Fibroblast of pulmonary artery (primary cell): Measurements from ENCODE around the gene AATK.

Experiments used
- DNase-seq: peaks from one replicate; pipeline ENCODE4 v3.0.0-alpha.2; 2010; ENCODE audit warnings: low read depth
- H3K4me3 ChIP-seq: replicated peaks from 2 replicates; pipeline ENCODE4 v1.5.1; 2011; ENCODE audit warnings: low read depth, mild to moderate bottlenecking, control low read depth, low read length, moderate library complexity
- TF ChIP-seq, protein P1 (sequence below): IDR thresholded peaks from 2 replicates; pipeline ENCODE4 v1.5.1; 2011; ENCODE audit warnings: mild to moderate bottlenecking, control low read depth, low read length, inconsistent platforms; ENCODE audit errors: missing control alignments

AATK gene

GRCh38 chr17:81193051-81193410, 27.0 kb upstream of the AATK start:
- TF ChIP-seq, protein P1, sequence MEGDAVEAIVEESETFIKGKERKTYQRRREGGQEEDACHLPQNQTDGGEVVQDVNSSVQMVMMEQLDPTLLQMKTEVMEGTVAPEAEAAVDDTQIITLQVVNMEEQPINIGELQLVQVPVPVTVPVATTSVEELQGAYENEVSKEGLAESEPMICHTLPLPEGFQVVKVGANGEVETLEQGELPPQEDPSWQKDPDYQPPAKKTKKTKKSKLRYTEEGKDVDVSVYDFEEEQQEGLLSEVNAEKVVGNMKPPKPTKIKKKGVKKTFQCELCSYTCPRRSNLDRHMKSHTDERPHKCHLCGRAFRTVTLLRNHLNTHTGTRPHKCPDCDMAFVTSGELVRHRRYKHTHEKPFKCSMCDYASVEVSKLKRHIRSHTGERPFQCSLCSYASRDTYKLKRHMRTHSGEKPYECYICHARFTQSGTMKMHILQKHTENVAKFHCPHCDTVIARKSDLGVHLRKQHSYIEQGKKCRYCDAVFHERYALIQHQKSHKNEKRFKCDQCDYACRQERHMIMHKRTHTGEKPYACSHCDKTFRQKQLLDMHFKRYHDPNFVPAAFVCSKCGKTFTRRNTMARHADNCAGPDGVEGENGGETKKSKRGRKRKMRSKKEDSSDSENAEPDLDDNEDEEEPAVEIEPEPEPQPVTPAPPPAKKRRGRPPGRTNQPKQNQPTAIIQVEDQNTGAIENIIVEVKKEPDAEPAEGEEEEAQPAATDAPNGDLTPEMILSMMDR = no peak
- H3K4me3 ChIP-seq = no peak overlapping the region
- no peak for DNase-seq

DNA sequence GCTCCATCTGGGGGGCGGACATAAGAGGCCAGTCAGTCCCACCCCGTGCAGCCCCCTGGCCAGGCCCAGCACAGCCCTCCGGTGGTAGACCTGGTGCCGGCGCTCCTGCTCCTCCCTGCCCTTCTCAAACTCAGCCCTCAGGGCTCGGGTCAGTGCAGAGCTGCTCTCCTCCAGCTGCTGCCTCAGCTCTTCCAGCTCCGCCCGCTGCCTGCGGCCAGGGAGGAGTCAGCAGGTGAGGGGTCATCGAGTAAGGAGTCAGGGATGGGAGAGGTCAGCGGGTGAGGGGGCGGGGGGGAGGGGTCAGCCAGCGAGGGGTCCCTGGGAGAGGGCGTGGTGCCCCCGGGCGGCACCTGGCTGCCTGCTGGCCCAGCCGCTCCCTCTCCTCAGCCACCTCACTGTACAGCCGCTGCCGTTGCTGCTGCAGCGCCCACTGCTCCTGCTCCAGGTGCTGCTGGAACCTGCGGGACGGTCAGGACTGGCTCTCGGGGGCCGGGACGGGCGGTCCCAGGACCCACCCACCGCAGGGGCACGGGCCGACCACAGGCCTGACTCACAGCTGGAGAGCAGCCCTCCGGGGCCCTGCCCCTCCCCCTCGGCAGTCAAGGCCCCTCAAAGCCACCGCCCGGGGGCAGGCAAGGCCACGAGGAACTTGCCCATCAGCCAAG, 26.5 kb upstream of the AATK start:
- no peak for DNase-seq
- H3K4me3 ChIP-seq = no peak overlapping the region
- TF ChIP-seq, protein P1 = no peak

- H3K4me3 ChIP-seq = no peak overlapping the region
- DNase-seq = no peak
- TF ChIP-seq, protein P1 = no peak
Observed at GRCh38 chr17:81191646-81192045, 25.6 kb upstream of the AATK start.

DNA sequence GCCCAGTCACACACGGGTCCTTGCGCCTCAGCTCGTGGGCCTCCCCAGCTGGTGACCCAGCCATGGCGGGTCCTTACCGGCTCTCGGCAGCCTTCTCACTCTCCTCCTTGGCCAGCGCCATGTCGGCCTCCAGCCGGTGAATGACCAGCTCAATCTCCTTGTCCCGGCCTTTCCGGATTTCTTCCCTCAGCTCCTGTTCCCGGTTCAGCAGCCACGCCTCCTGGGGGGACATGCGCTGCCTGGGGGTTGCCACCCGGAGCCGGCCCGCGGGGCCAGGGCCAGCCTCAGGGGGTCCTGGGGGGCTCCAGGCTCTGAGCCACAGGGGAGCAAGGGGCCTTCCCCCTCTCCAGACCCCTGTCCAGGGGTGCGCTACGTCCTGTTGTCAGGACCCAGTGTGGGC, 25.1 kb upstream of the AATK start:
- DNase-seq = no peak
- TF ChIP-seq, protein P1 = no peak
- H3K4me3 ChIP-seq = no peak overlapping the region

DNA sequence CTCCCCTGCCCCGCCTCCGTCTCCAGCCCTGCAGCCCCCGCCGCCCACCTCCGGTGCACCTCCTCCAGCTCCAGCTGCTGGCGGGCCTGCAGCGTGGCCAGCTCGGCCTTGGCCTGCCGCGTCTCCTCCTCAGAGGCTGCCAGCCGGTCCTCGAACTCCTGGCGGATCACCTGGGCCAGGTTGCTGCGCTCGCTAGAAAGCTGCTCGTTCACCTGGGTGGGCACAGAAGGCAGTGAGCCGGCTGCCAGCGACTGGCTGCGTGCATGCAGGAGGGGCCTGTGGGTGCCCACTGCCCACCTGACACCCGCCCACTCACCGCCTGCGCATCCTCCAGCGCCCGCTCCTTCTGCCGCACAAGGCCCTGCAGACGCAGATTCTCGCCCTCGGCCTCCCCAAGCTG, 24.6 kb upstream of the AATK start:
- no peak for DNase-seq
- no peak overlapping the region for H3K4me3 ChIP-seq
- TF ChIP-seq, protein P1 = no peak

- TF ChIP-seq, protein P1 = no peak
Observed at GRCh38 chr17:81189670-81190530, 23.9 kb upstream of the AATK start.

More at GRCh38 chr17:81189670-81190530, 23.9 kb upstream of the AATK start:
- DNase-seq = no peak
- no peak overlapping the region for H3K4me3 ChIP-seq
